HG03025 (cell line): ENCODE measurements around the gene CBY2.
"Not testable (repeated sequence)": the region's sequence is repeated elsewhere in the genome, so short reads cannot be mapped to it uniquely, and the experiment has no call there.

Source experiments
- ATAC-seq: cut with Tn5 transposase; IDR thresholded peaks from one replicate; pipeline ENCODE4 v1.9.1; 2021; ENCODE audit warnings: mild to moderate bottlenecking, moderate library complexity; ENCODE audit not compliant: unreplicated experiment, low FRiP score

CBY2 gene

GRCh38 chr13:45702088-45702487 is at the start of gene CBY2:
Gene CBY2 (plus strand): TSS chr13:45702320. CDS start chr13:45702391, 71 bp downstream.
- ATAC-seq = no peak

- no peak for ATAC-seq
These were observed 47.3 kb upstream of the CBY2 start for GRCh38 chr13:45654633-45655349.

GRCh38 chr13:45658586-45659235 is 43.4 kb upstream of the CBY2 start:
- no peak for ATAC-seq

GRCh38 chr13:45659536-45659935 is 42.6 kb upstream of the CBY2 start:
- ATAC-seq = no peak

- not testable (repeated sequence) for ATAC-seq
These were observed 41.7 kb upstream of the CBY2 start for GRCh38 chr13:45660458-45660857.

GRCh38 chr13:45662162-45662561 is 40.0 kb upstream of the CBY2 start:
- ATAC-seq = no peak

- ATAC-seq = not testable (repeated sequence)
These were observed 39.2 kb upstream of the CBY2 start for GRCh38 chr13:45662903-45663302.

GRCh38 chr13:45669626-45670025 is 32.5 kb upstream of the CBY2 start:
- not testable (repeated sequence) for ATAC-seq

GRCh38 chr13:45670189-45670885 is 31.8 kb upstream of the CBY2 start:
- ATAC-seq = no peak

GRCh38 chr13:45674908-45675307 is 27.2 kb upstream of the CBY2 start:
- no peak for ATAC-seq

- ATAC-seq = no peak
These were observed 23.8 kb upstream of the CBY2 start for GRCh38 chr13:45678282-45678681.

GRCh38 chr13:45681113-45681512 is 21.0 kb upstream of the CBY2 start:
- ATAC-seq = no peak

GRCh38 chr13:45682494-45683008 is 19.6 kb upstream of the CBY2 start:
- no peak for ATAC-seq

GRCh38 chr13:45683701-45684100 is 18.4 kb upstream of the CBY2 start:
- no peak for ATAC-seq

- ATAC-seq = no peak
These were observed 13.5 kb upstream of the CBY2 start for GRCh38 chr13:45688577-45688976.

- ATAC-seq = no peak
These were observed 11.5 kb upstream of the CBY2 start for GRCh38 chr13:45690636-45691035.

- ATAC-seq = no peak
These were observed 10.9 kb upstream of the CBY2 start for GRCh38 chr13:45691251-45691650.

GRCh38 chr13:45691667-45692066 is 10.5 kb upstream of the CBY2 start:
- ATAC-seq = no peak

GRCh38 chr13:45695198-45695730 is 6.9 kb upstream of the CBY2 start:
- ATAC-seq = no peak

- no peak for ATAC-seq
These were observed 5.4 kb upstream of the CBY2 start for GRCh38 chr13:45696610-45697226.
